GM19452 (cell line): ENCODE data around the gene TENM4.

Experiments
- ATAC-seq: cut with Tn5 transposase; IDR thresholded peaks from one replicate; pipeline ENCODE4 v1.9.1; 2021; ENCODE audit not compliant: unreplicated experiment

The TENM4 gene

GRCh38 chr11:78954261-78954660 is 486.6 kb downstream of the TENM4 start:
- no peak for ATAC-seq

GRCh38 chr11:78952890-78953289 is 487.9 kb downstream of the TENM4 start:
- no peak for ATAC-seq

- no peak for ATAC-seq
Measured at GRCh38 chr11:78952175-78952574, 488.7 kb downstream of the TENM4 start.

GRCh38 chr11:78949976-78950690 is 490.7 kb downstream of the TENM4 start:
- ATAC-seq, result no peak

GRCh38 chr11:78946945-78947902 is 493.6 kb downstream of the TENM4 start:
- no peak for ATAC-seq

GRCh38 chr11:78943841-78944240 is 497.0 kb downstream of the TENM4 start:
- no peak for ATAC-seq

- no peak for ATAC-seq
Measured at GRCh38 chr11:78943154-78943553, 497.7 kb downstream of the TENM4 start.

GRCh38 chr11:78941226-78941851 is 499.5 kb downstream of the TENM4 start:
- no peak for ATAC-seq

GRCh38 chr11:78940500-78941225 is 500.2 kb downstream of the TENM4 start:
- ATAC-seq, result no peak

- no peak for ATAC-seq
Measured at GRCh38 chr11:78938971-78939370, 501.9 kb downstream of the TENM4 start.

- ATAC-seq, result no peak
Measured at GRCh38 chr11:78938036-78938435, 502.8 kb downstream of the TENM4 start.

GRCh38 chr11:78935398-78936068 is 505.3 kb downstream of the TENM4 start:
- no peak for ATAC-seq

GRCh38 chr11:78933350-78933749 is 507.5 kb downstream of the TENM4 start:
- no peak for ATAC-seq

GRCh38 chr11:78932757-78933156 is 508.1 kb downstream of the TENM4 start:
- no peak for ATAC-seq

- ATAC-seq, result no peak
Measured at GRCh38 chr11:78931891-78932290, 508.9 kb downstream of the TENM4 start.

- no peak for ATAC-seq
Measured at GRCh38 chr11:78930810-78931523, 509.9 kb downstream of the TENM4 start.

GRCh38 chr11:78929906-78930220 is 511.0 kb downstream of the TENM4 start:
- ATAC-seq, result no peak

- no peak for ATAC-seq
Measured at GRCh38 chr11:78929207-78929905, 511.5 kb downstream of the TENM4 start.

- ATAC-seq, result no peak
Measured at GRCh38 chr11:78927511-78927910, 513.3 kb downstream of the TENM4 start.
